T-helper 1 cell (primary cell): Measurements from ENCODE around the gene EPM2AIP1.
A peak's percentile ranks its signal among the peaks of the same experiment; 100 is the strongest.
"Not testable (repeated sequence)": the region's sequence is repeated elsewhere in the genome, so short reads cannot be mapped to it uniquely, and the experiment has no call there.

Experiments used
- DNase-seq, 5 donors: peaks; one replicate each; pipeline ENCODE4 v3.0.0-alpha.2; 2012 to 2020

Gene EPM2AIP1

DNA sequence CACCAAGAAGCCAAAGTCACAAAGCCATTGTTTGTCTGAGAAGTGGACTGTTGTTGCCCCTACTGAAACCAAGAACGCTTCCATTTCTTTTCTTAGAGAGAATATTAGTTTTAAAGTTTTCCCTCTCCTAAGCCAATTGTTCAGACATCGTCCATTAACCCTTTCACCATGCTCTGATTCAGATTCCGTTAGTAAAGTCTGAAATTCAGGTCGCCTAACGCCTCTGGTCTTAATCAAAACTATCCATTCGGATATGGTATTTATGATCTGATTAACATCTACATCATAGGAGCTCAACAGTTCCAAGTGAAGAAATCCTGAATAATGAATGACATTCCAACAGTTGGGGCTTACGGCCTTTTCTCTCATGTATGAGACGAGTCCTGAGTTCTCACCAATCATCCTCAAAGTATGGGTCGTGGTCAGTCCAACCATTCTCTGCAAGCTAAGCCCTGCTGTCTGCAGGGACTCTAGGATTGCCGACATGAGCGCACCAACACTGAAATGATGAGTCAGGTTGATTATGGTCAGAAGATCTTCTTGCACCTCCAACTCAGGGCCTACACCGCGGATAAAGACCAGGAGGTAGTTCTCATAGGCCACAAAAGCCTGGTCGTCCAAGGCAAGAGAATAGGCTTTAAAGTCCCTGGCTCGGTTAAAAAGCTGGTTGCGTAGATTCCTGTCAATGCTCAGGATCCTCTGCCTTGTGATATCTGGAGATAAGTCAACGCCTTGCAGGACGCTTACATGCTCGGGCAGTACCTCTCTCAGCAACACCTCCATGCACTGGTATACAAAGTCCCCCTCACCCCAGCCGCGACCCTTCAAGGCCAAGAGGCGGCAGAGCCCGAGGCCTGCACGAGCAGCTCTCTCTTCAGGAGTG, 767 bp downstream of the EPM2AIP1 start:
- peak in 1 of 5 donors; percentile 6 for DNase-seq

GRCh38 chr3:36991147-36991546, 1.8 kb downstream of the EPM2AIP1 start:
- peak in 1 of 5 donors; percentile 72 for DNase-seq

DNA sequence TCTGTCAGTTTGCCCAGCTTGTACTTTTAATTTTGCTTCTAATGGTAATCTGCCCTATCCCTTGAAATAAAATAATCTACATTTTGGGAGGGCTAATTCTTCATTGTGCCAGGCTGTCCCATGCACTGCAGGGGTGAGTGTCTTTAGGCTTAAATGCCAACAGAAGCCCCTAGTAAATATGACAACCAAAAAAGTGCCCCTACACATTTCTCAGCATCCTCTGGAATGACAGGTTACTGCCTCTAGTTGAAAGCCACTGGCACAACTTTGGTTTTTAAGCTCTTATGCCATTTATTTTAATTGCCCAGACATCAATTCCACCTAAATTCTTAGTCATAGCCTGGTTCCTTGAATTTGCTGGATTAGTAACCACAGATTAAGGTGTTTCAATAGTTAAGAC, 3.4 kb downstream of the EPM2AIP1 start:
- no peak for DNase-seq

- no peak for DNase-seq
Measured at GRCh38 chr3:36989005-36989404, 3.9 kb downstream of the EPM2AIP1 start.

DNA sequence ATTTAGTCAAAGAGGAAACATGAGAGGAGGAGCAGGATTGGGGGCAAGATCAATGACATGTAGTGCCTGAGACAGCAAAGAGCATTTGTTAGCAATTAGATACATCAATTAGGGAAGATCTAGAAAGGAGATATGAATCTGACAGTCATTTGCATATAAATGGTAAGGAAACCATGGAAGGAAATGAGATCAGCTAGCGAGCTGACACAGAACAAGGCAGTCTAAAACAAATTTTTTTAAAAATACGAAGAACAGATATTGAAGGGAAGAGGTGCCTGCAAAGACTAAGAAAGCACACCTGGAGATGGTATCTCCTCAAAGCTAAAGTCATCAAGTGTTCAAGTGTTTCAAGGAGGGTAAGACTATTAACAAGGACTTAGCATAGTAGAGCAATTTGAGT, 4.6 kb downstream of the EPM2AIP1 start:
- DNase-seq, result peak in 1 of 5 donors; percentile 42

GRCh38 chr3:36981006-36981405, 11.9 kb downstream of the EPM2AIP1 start:
- DNase-seq, result no peak

- no peak for DNase-seq
Measured at GRCh38 chr3:36973139-36973538, 19.8 kb downstream of the EPM2AIP1 start.

GRCh38 chr3:36972163-36972562, 20.8 kb downstream of the EPM2AIP1 start:
- DNase-seq, result no peak

- peak in 2 of 5 donors; percentile 31 to 50 for DNase-seq
Measured at GRCh38 chr3:36969540-36970432, 23.1 kb downstream of the EPM2AIP1 start.

DNA sequence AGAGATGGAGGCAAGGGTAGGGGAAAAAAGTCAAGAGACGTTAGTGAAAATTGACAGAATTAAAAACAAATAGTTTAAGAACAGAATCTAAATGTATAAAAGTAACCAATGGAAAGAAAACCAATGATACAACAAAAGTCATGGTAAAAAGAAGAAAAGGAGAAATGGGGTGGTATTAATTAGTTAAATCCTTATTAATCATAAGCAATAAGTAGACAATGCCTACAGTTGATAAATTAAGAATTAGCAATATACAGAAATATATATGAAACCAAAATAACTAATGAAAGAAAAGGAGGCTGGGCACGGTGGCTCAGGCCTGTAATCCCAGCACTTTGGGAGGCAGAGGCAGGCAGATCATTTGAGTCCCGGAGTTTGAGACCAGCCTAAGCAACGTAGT, 23.8 kb downstream of the EPM2AIP1 start:
- DNase-seq, result no peak

DNA sequence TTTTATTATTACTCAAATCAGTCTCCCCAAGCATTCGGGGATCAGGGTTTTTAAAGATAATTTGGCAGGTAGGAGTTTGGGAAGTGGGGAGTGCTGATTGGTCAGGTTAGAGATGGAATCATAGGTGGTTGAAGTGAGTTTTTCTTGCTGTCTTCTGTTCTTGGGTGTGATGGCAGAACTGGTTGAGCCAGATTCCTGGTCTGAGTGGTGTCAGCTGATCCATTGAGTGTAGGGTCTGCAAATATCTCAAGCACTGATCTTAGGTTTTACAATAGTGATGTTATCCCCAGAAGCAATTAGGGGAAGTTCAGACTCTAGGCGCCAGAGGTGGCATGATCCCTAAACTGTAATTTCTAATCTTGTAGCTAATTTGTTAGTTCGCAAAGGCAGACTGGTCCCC, 27.5 kb downstream of the EPM2AIP1 start:
- DNase-seq, result no peak

- no peak for DNase-seq
Measured at GRCh38 chr3:36964817-36965216, 28.1 kb downstream of the EPM2AIP1 start.

GRCh38 chr3:36964331-36964730, 28.6 kb downstream of the EPM2AIP1 start:
- no peak for DNase-seq

GRCh38 chr3:36963008-36963407, 29.9 kb downstream of the EPM2AIP1 start:
- DNase-seq, result not testable (repeated sequence)

- no peak for DNase-seq
Measured at GRCh38 chr3:36960502-36960901, 32.4 kb downstream of the EPM2AIP1 start.

GRCh38 chr3:36959821-36960220, 33.1 kb downstream of the EPM2AIP1 start:
- no peak for DNase-seq

DNA sequence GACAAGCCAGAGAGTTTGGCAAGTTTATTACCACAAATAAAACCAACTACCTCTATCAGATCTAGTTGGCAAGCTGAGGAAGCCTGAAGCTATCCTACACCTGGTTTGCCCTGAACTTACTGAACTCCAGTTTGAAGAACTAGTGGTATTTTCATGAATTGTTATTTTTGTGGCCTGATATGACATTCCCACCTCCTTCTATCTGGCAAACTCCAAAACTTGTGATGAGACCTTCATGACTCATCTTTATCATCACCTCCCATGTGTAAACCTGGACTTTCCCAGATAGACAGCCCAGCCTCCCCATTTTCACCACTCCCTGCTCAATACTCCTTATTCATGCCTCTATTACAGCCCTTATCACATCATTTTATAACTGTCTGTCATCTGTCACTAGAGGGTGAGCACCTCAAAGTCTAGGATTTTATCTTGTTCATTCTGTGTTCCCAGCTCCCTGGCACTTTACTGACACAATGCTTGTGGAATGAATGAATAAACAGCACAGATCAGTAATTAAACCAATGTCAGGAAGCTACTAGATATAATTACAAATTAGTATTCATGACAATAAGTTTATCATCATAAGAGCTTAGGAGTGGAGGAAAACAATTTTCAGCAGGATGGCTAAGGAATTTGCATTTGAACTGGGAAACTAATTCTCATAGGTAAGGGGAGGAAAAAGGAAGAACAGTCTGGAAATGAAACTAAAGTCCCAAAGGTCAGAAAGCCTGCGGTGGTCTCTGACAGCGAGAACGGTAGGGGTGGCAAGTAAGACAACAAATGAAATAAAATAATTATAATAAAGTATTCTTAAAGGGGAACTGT, 34.9 kb downstream of the EPM2AIP1 start:
- no peak for DNase-seq

DNA sequence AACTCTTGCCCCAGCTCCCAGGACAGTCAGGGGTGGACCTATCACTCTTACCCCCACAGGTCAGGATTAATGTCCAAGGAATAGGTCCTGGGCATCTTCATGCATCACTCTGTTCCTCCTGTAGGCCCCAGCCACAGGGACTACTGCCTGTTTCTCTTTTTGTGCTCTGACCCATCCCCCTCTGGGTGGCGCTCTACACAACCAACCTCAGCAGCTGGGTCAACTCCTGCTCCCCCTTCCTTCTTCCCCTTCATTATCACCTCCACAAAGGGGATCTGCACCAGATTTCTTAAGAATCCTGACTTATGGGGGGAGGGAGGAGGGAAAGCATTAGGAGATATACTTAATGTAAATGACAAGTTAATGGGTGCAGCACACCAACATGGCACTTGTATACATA, 35.9 kb downstream of the EPM2AIP1 start:
- no peak for DNase-seq

DNA sequence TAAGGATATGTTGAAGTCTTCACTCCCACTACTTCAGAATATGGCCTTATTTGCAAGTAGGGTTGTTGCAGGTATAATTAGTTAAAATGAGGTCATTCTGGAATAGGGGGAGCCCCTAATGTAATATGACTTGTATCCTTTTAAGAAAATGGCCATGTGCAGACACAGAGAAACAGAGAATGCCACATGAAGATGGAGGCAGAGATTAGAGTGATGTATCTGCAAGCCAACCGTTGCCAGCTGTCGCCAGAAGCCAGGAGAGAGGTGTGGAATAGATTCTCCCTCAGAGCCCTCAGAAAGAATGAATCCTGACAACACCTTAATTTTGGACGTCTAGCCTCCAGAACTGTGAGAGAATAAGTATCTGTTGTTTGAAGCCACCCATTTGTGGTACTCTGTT, 36.8 kb downstream of the EPM2AIP1 start:
- no peak for DNase-seq

DNA sequence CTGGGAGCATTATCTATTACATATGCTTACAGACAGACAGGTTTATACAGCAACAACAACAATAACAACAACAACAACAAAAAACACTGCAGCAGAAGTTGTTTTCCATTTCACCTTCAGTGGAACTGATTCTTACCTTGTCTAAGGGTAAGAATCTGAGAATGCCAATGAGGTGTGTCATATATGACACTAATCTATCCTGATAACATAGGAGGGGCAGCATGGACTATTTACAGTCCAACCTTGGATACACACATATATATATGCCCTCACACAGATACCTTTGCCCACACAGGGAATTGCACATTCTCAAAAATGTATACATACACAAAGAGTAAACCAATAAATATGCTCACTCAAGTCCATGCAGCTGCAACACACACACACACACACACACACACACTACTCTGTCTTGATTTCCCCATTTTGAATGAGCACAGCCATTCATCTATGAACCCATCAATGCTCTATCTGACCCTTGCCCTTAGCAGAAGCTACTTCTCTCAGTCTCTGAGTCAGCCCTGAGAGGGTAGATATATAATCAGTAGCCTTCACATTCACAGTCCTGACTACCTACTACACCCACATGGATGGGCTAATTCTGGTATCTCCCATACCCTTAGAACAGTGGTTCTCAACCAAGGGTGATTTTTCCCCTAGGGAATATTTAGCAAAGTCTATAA, 38.3 kb downstream of the EPM2AIP1 start:
- no peak for DNase-seq

DNA sequence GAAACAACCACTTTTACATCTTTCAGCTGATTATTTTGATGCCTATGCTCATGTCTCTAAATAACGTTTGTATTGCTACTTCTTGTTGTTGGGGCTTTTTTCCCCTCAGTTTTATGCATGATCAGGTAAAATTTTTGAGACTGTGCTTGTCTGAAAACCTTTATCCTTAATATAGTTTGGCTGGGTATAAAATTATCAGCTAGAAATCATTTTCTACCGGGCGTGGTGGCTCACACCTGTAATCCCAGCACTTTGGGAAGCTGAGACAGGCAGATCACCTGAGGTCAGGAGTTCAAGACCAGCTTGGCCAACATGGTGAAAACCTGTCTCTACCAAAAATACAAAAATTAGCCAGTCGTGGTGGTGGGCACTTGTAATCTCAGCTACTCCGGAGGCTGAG, 45.1 kb downstream of the EPM2AIP1 start:
- not testable (repeated sequence) for DNase-seq

GRCh38 chr3:36945333-36945980, 47.5 kb downstream of the EPM2AIP1 start:
- DNase-seq, result no peak
